ENCODE data around the gene ACP5. TPM values are rescaled to one million over a fixed set of nuclear protein-coding genes. Genes with fewer than 3 reads are reported as not detected.
"Not testable (repeated sequence)": the region's sequence is repeated elsewhere in the genome, so short reads cannot be mapped to it uniquely, and the experiment has no call there.

ACP5 gene
- total and polyA plus RNA-seq, 2 of the 8 experiments (the other 6 are each of a cell fraction or from before 2014, with no cell fraction given), result 9.0 to 14.3 TPM

- TF ChIP-seq, protein P1, sequence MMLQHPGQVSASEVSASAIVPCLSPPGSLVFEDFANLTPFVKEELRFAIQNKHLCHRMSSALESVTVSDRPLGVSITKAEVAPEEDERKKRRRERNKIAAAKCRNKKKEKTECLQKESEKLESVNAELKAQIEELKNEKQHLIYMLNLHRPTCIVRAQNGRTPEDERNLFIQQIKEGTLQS (IDR thresholded peaks at IDR 0.05; ENCODE audit: insufficient read depth, low read depth, low read length), result no peak
- no peak for TF ChIP-seq SRF (IDR thresholded peaks at IDR 0.05; ENCODE audit: low read depth, low read length)
- TF ChIP-seq GTF2F1 (IDR thresholded peaks at IDR 0.05; ENCODE audit: borderline replicate concordance, low read depth, low read length), result no peak
- TF ChIP-seq TBP (IDR thresholded peaks at IDR 0.05; ENCODE audit: low read depth, low read length), result no peak
- TF ChIP-seq CBX8 (IDR thresholded peaks at IDR 0.05; ENCODE audit: borderline replicate concordance, low read depth, low read length), result no peak
- no peak for TF ChIP-seq CREB1 (IDR thresholded peaks at IDR 0.05)
Measured at GRCh38 chr19:11606484-11606883, 29.0 kb upstream of the ACP5 start (continued).

- not testable (repeated sequence) for H3K9me3 ChIP-seq (ENCODE audit: insufficient read depth in 2 of 2, low read depth in 1 of 2, low read length in 1 of 2); H3K23me2 ChIP-seq (ENCODE audit: low read depth, low read length); H4K8ac ChIP-seq (ENCODE audit: extremely low read depth, insufficient read depth, low read length); H3K23ac ChIP-seq (ENCODE audit: insufficient read length); H2BK120ac ChIP-seq (replicated peaks; ENCODE audit: low read depth, low read length); FAIRE-seq; H2AK5ac ChIP-seq (ENCODE audit: low read depth, low read length); H4K5ac ChIP-seq (ENCODE audit: insufficient read length, low read depth, low read length); H3K18ac ChIP-seq (ENCODE audit: extremely low read depth, low read length); DNase-seq (ENCODE audit: low read depth in 1 of 2, low spot score in 2 of 2); H4K91ac ChIP-seq (replicated peaks; ENCODE audit: insufficient read length, low read length); H2BK15ac ChIP-seq (ENCODE audit: low read length); H3K4me3 ChIP-seq (ENCODE audit: extremely low read depth in 1 of 4, insufficient read depth in 2 of 4, low read depth in 3 of 4, low read length in 4 of 4); H4K20me1 ChIP-seq (replicated peaks in 1 of 2; ENCODE audit: control insufficient read depth in 1 of 2, insufficient read depth in 2 of 2, low read length in 2 of 2); H2BK12ac ChIP-seq (ENCODE audit: low read depth, low read length); H3K27me3 ChIP-seq (replicated peaks in 1 of 4; ENCODE audit: control insufficient read depth in 3 of 4, extremely low read depth in 1 of 4, insufficient read depth in 3 of 4, low read length in 3 of 4); H3K4me2 ChIP-seq (ENCODE audit: insufficient read depth in 1 of 2, low read depth in 2 of 2, low read length in 2 of 2); H3K9ac ChIP-seq (replicated peaks in 1 of 4; ENCODE audit: extremely low read depth in 1 of 4, low read depth in 3 of 4, low read length in 3 of 4); H2BK20ac ChIP-seq (ENCODE audit: low read length); H3K56ac ChIP-seq (replicated peaks; ENCODE audit: insufficient read length, low read depth, low read length); H3K4ac ChIP-seq (replicated peaks; ENCODE audit: insufficient read length, low read depth, low read length); H3K4me1 ChIP-seq (replicated peaks in 1 of 4; ENCODE audit: control insufficient read depth in 3 of 4, insufficient read depth in 4 of 4, low read length in 3 of 4); H3K27ac ChIP-seq (ENCODE audit: low read depth, low read length); H2BK5ac ChIP-seq (ENCODE audit: low read depth, low read length); H3K14ac ChIP-seq (ENCODE audit: insufficient read length); H2AFZ ChIP-seq (ENCODE audit: low read length)
- peaks cover 12 to 66% of the 10 kb centered on the region in 2 experiments for H3K79me2 ChIP-seq (ENCODE audit: control insufficient read depth in 1 of 2, insufficient read depth in 2 of 2, low read length in 2 of 2)
- peaks cover 12% of the 10 kb centered on the region for H3K79me1 ChIP-seq (ENCODE audit: low read depth, low read length)
- ChIA-PET POLR2A (ENCODE audit: partially characterized antibody) (interaction anchor here (0.6 to 1.3 kb wide), 3 partner anchors 9 to 26 kb away, joined by 3 to 4 read pairs (median 3); no protein-coding TSS in a partner anchor), CTCF (ENCODE audit: partially characterized antibody) (interaction anchor here (0.6 to 1.2 kb wide), 4 partner anchors 9 to 432 kb away, joined by 3 to 5 read pairs (median 4); no protein-coding TSS in a partner anchor)
- WGBS, 2 experiments (ENCODE audit: extremely low coverage in 1 of 2, insufficient coverage in 1 of 2, insufficient read length in 1 of 2, insufficient replicate concordance in 2 of 2, low coverage in 1 of 2, low lambda C conversion rate in 2 of 2, missing lambda C conversion rate in 1 of 2), result 96% methylated on average over 8 of the region's 8 CpGs; no CpG with 5 or more reads in 1 of the 2 experiments
- H3K36me3 ChIP-seq (ENCODE audit: control insufficient read depth in 2 of 4, insufficient read depth in 4 of 4, low read length in 3 of 4), result peaks cover 4 to 24% (median 6%) of the 10 kb centered on the region in 4 experiments; a peak in 6 of 8 replicates
Measured at GRCh38 chr19:11599704-11600103, 22.3 kb upstream of the ACP5 start.

All from H1 (cell line).